ENCODE results near the gene PANK4. TPM values are rescaled to one million over a fixed set of nuclear protein-coding genes. Genes with fewer than 3 reads are reported as not detected.
A peak's percentile ranks its signal among the peaks of the same experiment; 100 is the strongest.

The PANK4 gene
- total RNA-seq, 4 donors from 2014 or later: 29.3 to 39.9 (median 38.0) TPM

DNA sequence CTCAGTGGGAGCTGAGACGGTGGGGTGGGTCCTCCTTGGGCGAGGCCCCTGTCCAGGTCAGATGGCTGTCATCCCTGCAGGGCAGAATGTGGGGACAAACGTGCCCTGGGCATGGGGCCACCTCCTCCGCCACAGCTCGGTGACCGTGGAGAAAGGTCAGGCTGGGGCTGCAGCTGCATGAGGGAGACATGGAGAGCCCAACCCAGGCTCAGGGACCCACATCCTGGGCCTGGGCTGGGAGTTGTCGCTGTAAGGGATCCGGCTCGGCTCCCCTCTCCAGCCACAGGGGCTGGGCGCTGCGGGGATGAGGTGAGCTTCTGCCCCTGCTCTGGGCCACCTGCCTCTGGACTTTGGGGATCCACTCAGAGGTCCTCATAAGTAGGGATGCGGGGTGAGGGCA lies 50.8 kb downstream of the PANK4 start:
- H3K9me3 ChIP-seq: no peaks in the 10 kb centered on the region
- H3K27me3 ChIP-seq: no peaks in the 10 kb centered on the region
- H3K27ac ChIP-seq: peak overlapping the region; percentile 62 to 68 (median 66)
- 8 to 54% methylated on average over 2 to 8 of the region's 12 CpGs for WGBS, 2 donors
- H3K36me3 ChIP-seq: no peaks in the 10 kb centered on the region
- DNase-seq: peak; percentile 48 to 70
- no peak overlapping the region for H3K4me3 ChIP-seq (replicated peaks in 1 of 3)
- H3K4me1 ChIP-seq: peaks cover 32 to 44% of the 10 kb centered on the region in 2 donors
- intact Hi-C loops (cut with DNase I): no loop called here
- TF ChIP-seq, protein P1, sequence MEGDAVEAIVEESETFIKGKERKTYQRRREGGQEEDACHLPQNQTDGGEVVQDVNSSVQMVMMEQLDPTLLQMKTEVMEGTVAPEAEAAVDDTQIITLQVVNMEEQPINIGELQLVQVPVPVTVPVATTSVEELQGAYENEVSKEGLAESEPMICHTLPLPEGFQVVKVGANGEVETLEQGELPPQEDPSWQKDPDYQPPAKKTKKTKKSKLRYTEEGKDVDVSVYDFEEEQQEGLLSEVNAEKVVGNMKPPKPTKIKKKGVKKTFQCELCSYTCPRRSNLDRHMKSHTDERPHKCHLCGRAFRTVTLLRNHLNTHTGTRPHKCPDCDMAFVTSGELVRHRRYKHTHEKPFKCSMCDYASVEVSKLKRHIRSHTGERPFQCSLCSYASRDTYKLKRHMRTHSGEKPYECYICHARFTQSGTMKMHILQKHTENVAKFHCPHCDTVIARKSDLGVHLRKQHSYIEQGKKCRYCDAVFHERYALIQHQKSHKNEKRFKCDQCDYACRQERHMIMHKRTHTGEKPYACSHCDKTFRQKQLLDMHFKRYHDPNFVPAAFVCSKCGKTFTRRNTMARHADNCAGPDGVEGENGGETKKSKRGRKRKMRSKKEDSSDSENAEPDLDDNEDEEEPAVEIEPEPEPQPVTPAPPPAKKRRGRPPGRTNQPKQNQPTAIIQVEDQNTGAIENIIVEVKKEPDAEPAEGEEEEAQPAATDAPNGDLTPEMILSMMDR (IDR thresholded peaks at IDR 0.05): no peak

DNA sequence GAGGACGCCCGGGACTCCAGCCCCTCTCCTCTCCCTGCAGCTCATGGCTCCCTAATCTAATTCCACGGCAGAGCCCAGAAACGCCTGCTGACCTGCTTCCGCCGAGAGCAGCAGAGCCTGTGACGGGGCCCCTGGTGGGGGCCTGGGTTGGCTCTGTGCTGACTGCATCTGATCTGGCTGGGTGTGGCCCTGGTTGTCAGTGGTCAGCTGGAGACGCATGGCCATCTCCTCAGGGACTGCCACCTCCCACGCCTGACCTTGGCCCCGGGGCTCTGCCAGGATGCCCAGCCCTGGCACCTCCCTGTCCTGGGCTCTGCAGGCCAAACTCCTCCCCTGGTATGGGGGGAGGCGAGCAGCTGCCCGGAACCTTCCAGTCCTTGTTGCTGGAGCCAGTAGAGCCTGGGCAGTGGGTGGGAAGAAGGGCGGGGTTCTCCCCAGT lies 51.4 kb downstream of the PANK4 start:
- Histone ChIP-seq H3K27me3 (no peaks in the 10 kb centered on the region), H3K36me3 (no peaks in the 10 kb centered on the region), H3K4me1 (peaks cover 26 to 38% of the 10 kb centered on the region in 2 donors), H3K27ac (peak overlapping the region; percentile 62 to 84 (median 66)), H3K4me3 (replicated peaks in 1 of 3) (no peak overlapping the region), H3K9me3 (no peaks in the 10 kb centered on the region)
- intact Hi-C loops (cut with DNase I): no loop called here
- 48 to 50% methylated on average over 2 to 3 of the region's 13 CpGs for WGBS, 2 donors
- DNase-seq: peak; percentile 96
- TF ChIP-seq, protein P1 (IDR thresholded peaks at IDR 0.05): no peak
- TF ChIP-seq POLR2A (IDR thresholded peaks at IDR 0.05): peak in 1 of 2 donors; percentile 10

DNA sequence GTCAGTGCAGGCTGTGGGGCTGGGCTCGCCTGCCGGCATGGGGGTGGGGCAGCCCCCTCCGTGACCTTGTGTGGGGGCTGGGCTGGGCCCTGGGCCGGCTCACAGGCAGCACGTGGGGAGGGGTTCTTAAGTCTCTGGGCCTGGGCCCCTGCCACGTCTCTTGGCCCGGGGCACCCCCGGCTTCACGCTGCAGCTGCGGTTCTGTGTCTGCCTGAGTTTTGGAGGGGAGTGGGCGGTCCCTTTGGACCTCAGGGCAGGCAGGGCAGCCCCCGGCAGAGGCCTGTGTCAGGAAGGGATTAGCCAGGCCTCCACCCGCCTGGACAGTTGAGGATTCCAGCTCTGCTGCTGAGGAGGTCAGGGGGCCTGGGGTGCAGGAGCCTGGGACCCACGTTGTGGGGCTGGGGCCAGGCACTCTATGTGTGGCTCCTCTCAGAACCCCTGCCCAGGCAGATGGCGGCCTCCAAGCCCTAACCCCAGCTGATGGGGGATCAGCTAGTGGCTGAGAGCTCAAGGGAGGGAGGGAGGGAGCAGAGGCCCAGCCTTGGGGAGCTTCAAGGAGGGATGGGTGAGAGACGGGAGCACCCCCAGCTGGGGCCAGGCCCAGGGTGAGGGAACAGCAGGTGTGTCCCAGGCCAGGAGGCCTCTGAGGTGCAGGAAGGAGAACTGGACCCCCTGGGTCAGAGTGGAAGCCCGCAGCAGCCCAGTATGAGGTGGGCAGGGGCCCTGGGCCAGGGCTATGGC lies 52.1 kb downstream of the PANK4 start:
- TF ChIP-seq POLR2A (IDR thresholded peaks at IDR 0.05): no peak
- TF ChIP-seq, protein P1 (IDR thresholded peaks at IDR 0.05): no peak
- no peak for DNase-seq
- intact Hi-C loops (cut with DNase I): no loop called here
- no peaks in the 10 kb centered on the region for H3K27me3 ChIP-seq
- H3K9me3 ChIP-seq: no peaks in the 10 kb centered on the region
- H3K4me3 ChIP-seq (replicated peaks in 1 of 3): no peak overlapping the region
- H3K36me3 ChIP-seq: no peaks in the 10 kb centered on the region
- WGBS, 2 donors: 61 to 74% methylated on average over 4 of the region's 17 CpGs
- H3K4me1 ChIP-seq: peaks cover 20 to 31% of the 10 kb centered on the region in 2 donors
- H3K27ac ChIP-seq: peak overlapping the region; percentile 45 to 84 (median 62)

DNA sequence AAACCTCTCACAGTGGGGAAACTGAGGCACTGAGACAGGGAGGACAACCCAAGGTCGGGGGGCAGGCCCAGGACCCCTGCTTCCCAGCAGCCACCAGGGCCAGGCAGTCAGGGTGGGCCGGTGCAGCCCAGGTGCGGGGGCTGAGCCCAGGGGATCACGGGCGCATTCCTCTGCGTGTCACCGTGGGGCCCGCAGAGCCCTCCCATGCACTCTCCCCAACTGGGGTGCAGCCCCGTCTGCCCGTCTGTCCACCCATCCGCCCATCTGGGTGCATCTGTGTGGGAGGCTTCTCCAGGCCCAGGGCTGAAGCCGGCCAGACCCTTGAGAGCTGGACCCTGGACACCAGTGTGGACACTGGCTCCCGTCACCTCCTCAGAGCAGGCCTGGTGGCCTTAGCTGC lies 53.2 kb downstream of the PANK4 start:
- Histone ChIP-seq H3K27ac (no peak overlapping the region), H3K4me3 (replicated peaks in 1 of 3) (no peak overlapping the region), H3K27me3 (no peaks in the 10 kb centered on the region), H3K9me3 (no peaks in the 10 kb centered on the region), H3K4me1 (peaks cover 18 to 26% of the 10 kb centered on the region in 2 donors), H3K36me3 (no peaks in the 10 kb centered on the region)
- intact Hi-C loops (cut with DNase I): no loop called here
- 87 to 90% methylated on average over 7 to 11 of the region's 13 CpGs for WGBS, 2 donors
- no peak for TF ChIP-seq POLR2A (IDR thresholded peaks at IDR 0.05)
- TF ChIP-seq, protein P1 (IDR thresholded peaks at IDR 0.05): no peak
- DNase-seq: no peak

DNA sequence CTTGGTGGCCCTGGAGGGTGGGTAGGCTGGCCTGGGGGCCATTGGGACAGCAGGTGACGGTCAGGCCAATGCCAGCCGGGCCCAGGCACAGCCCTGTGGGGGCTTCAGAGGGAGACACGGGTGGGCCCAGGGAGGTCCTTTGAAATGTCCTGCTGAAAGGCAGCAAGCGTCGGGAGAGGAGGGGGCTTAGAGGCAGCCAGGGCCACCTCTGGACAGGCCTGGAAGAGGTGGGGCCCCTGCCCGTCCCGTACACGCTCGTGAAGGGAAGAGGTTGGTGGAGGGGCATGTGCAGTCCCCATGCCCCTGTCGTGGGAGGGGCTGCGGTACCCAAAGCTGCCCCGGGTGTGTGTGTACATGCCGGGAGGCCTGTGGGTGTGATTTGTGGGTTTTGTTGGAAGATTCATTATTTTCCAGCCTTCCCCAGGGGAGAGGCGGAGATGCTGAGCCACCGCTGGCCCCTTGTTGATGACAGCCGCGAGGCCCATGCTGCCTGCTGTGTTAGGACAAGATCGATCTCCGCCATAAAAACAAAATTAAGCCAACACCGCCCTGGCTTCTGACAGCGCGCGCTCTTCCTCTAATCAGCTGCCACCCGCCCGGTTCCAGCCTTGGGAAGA lies 53.7 kb downstream of the PANK4 start:
- H3K27me3 ChIP-seq: no peaks in the 10 kb centered on the region
- TF ChIP-seq, protein P1 (IDR thresholded peaks at IDR 0.05): no peak
- no peak for TF ChIP-seq POLR2A (IDR thresholded peaks at IDR 0.05)
- no peak overlapping the region for H3K27ac ChIP-seq
- H3K4me1 ChIP-seq: peaks cover 18 to 26% of the 10 kb centered on the region in 2 donors
- DNase-seq: no peak
- H3K4me3 ChIP-seq (replicated peaks in 1 of 3): no peak overlapping the region
- intact Hi-C loops (cut with DNase I): no loop called here
- 83 to 86% methylated on average over 19 to 25 of the region's 25 CpGs for WGBS, 2 donors
- H3K9me3 ChIP-seq: no peaks in the 10 kb centered on the region
- no peaks in the 10 kb centered on the region for H3K36me3 ChIP-seq

Data from thyroid gland (tissue), 4 donors.